Measurements from ENCODE around the gene ARHGAP22.

GRCh38 chr10:48507494-48507893 is 97.4 kb downstream of the ARHGAP22 start:
- TF ChIP-seq CTCF (IDR thresholded peaks at IDR 0.05) (no peak), POLR2AphosphoS5 (IDR thresholded peaks at IDR 0.05) (no peak), POLR2A (IDR thresholded peaks at IDR 0.05) (no peak)
